ENCODE data around the gene RPL10.
A peak's percentile ranks its signal among the peaks of the same experiment; 100 is the strongest.
"Not testable (repeated sequence)": the region's sequence is repeated elsewhere in the genome, so short reads cannot be mapped to it uniquely, and the experiment has no call there.

The RPL10 gene

DNA sequence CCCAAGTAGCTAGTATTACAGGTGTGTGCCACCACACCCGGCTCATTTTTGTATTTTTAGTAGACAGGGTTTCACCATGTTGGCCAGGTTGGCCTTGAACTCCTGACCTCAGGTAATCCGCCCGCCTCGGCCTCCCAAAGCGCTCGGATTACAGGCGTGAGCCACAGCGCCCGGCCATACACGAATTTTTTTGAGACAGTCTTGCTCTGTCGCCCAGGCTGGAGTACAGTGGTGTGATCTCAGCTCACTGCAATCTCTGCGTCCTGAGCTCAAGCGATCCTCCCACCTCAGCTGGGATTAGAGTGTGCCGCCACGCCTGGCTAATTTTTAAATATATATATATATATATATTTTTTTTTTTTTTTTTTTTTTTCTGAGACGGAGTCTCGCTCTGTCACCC, 1.8 kb upstream of the RPL10 start:
- Histone ChIP-seq H3K36me3 (ENCODE audit: control insufficient read depth in 4 of 4, insufficient read depth in 4 of 4, low read length in 3 of 4) (peaks cover 0 to 24% (median 13%) of the 10 kb centered on the region in 4 experiments), H3K4me1 (ENCODE audit: control extremely low read depth in 1 of 4, control insufficient read depth in 4 of 4, insufficient read depth in 4 of 4, low read length in 3 of 4) (peaks cover 0 to 22% (median 12%) of the 10 kb centered on the region in 4 experiments)
- H3K27ac ChIP-seq (ENCODE audit: insufficient read depth in 1 of 2, low read depth in 1 of 2, low read length in 2 of 2, poor library complexity in 1 of 2, severe bottlenecking in 2 of 2); H3K4me3 ChIP-seq (ENCODE audit: control insufficient read depth in 1 of 7, extremely low read depth in 1 of 7, insufficient read depth in 4 of 7, low read depth in 2 of 7, low read length in 6 of 7); CTCF ChIA-PET; DNase-seq; H3K27me3 ChIP-seq (replicated peaks in 2 of 5; ENCODE audit: control insufficient read depth in 4 of 5, insufficient read depth in 5 of 5, low read length in 4 of 5); H3K9me3 ChIP-seq (ENCODE audit: control extremely low read depth in 1 of 5, control insufficient read depth in 4 of 5, insufficient read depth in 2 of 5, low read depth in 1 of 5, low read length in 4 of 5): not testable (repeated sequence)
- 97% methylated on average over 9 of the region's 17 CpGs for WGBS (ENCODE audit: insufficient coverage)
- POLR2A ChIA-PET = interaction anchor here (0.6 to 3.0 kb wide), 2 partner anchors 13 to 136 kb away, joined by 3 to 18 read pairs; partner anchors contain the start of gene DNASE1L1

DNA sequence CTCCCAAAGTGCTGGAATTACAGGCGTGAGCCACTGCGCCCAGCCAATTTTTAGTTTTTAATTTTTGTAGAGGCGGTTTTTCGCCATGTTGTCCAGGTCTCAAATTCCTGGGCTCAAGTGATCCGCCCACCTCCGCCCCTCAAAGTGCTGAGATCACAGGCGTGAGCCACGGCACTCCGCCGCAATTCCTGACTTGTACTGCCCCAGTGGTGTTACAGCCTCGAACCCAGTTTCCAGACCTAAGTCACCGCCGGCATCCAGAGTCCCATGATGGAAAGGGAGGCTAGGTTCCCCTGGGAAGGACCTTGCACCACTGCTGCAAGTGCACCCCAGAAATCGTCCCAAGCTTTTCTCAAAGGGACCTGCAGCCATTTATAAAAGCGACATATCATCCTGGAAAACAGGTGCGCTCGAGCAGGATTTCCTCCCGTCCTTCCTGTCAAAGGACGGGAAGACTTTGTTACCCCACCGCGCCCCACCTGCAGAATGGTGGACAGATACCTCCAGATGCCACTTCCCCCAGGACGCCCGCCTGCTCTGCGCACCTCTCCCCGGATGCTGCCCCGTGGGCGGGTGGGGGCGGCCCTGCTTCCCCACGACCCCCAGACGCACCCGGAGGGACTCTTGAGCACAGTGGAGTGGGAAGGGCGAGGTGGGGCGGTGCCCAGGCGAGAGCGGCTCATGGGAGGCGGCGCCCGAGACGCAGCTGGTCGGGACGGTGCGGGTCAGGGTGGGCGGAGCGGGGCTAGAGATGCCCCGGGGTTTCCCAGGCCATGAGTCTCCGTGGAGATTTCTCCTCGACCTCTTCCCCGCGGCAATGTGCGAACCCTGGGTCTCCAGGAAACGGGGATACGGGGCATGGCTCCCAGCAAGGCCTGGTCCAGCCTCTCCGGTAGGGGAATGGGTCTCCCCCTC, 947 bp upstream of the RPL10 start:
- ChIA-PET POLR2A (interaction anchor here (0.6 to 3.0 kb wide), 6 partner anchors 12 to 398 kb away, joined by 3 to 18 read pairs (median 6); partner anchors contain the start of genes DNASE1L1, SLC10A3 and TAFAZZIN), CTCF (interaction anchor here (0.8 to 1.4 kb wide), 3 partner anchors 15 to 144 kb away, joined by 3 to 4 read pairs (median 3); no protein-coding TSS in a partner anchor)
- Histone ChIP-seq H3K27ac (ENCODE audit: insufficient read depth in 1 of 2, low read depth in 1 of 2, low read length in 2 of 2, poor library complexity in 1 of 2, severe bottlenecking in 2 of 2) (peak overlapping the region; percentile 94 to 97), H3K36me3 (ENCODE audit: control insufficient read depth in 4 of 4, insufficient read depth in 4 of 4, low read length in 3 of 4) (peaks cover 0 to 24% (median 13%) of the 10 kb centered on the region in 4 experiments), H3K9me3 (ENCODE audit: control extremely low read depth in 1 of 5, control insufficient read depth in 4 of 5, insufficient read depth in 2 of 5, low read depth in 1 of 5, low read length in 4 of 5) (peaks cover 0 to 9% (median 0%) of the 10 kb centered on the region in 5 experiments), H3K4me1 (ENCODE audit: control extremely low read depth in 1 of 4, control insufficient read depth in 4 of 4, insufficient read depth in 4 of 4, low read length in 3 of 4) (peaks cover 0 to 22% (median 12%) of the 10 kb centered on the region in 4 experiments), H3K4me3 (ENCODE audit: control insufficient read depth in 1 of 7, extremely low read depth in 1 of 7, insufficient read depth in 4 of 7, low read depth in 2 of 7, low read length in 6 of 7) (peak overlapping the region; percentile 37 to 89 (median 71)), H3K27me3 (replicated peaks in 2 of 5; ENCODE audit: control insufficient read depth in 4 of 5, insufficient read depth in 5 of 5, low read length in 4 of 5) (no peaks in the 10 kb centered on the region)
- peak in 2 of 3 donors; percentile 65 to 67 for DNase-seq
- 48% methylated on average over 48 of the region's 53 CpGs for WGBS (ENCODE audit: insufficient coverage)

GRCh38 chrX:154398668-154399526, 720 bp downstream of the RPL10 start:
- CTCF ChIA-PET = interaction anchor here (0.7 to 1.3 kb wide), 4 partner anchors 13 to 32 kb away, joined by 3 read pairs; no protein-coding TSS in a partner anchor
- peak overlapping the region; percentile 54 to 89 (median 77) for H3K4me3 ChIP-seq (ENCODE audit: control insufficient read depth in 1 of 7, extremely low read depth in 1 of 7, insufficient read depth in 4 of 7, low read depth in 2 of 7, low read length in 6 of 7)
- WGBS (ENCODE audit: insufficient coverage) = 46% methylated on average over 44 of the region's 49 CpGs
- H3K4me1 ChIP-seq (ENCODE audit: control extremely low read depth in 1 of 4, control insufficient read depth in 4 of 4, insufficient read depth in 4 of 4, low read length in 3 of 4) = peaks cover 0 to 22% (median 12%) of the 10 kb centered on the region in 4 experiments
- no peaks in the 10 kb centered on the region for H3K27me3 ChIP-seq (replicated peaks in 2 of 5; ENCODE audit: control insufficient read depth in 4 of 5, insufficient read depth in 5 of 5, low read length in 4 of 5)
- peak overlapping the region; percentile 94 to 97 for H3K27ac ChIP-seq (ENCODE audit: insufficient read depth in 1 of 2, low read depth in 1 of 2, low read length in 2 of 2, poor library complexity in 1 of 2, severe bottlenecking in 2 of 2)
- POLR2A ChIA-PET = interaction anchor here (0.7 to 3.0 kb wide), 5 partner anchors 11 to 428 kb away, joined by 3 to 18 read pairs (median 4); partner anchors contain the start of genes ATP6AP1, DNASE1L1 and TAFAZZIN
- peaks cover 0 to 9% (median 0%) of the 10 kb centered on the region in 5 experiments for H3K9me3 ChIP-seq (ENCODE audit: control extremely low read depth in 1 of 5, control insufficient read depth in 4 of 5, insufficient read depth in 2 of 5, low read depth in 1 of 5, low read length in 4 of 5)
- DNase-seq = peak; percentile 74 to 87 (median 85)
- H3K36me3 ChIP-seq (ENCODE audit: control insufficient read depth in 4 of 4, insufficient read depth in 4 of 4, low read length in 3 of 4) = peaks cover 0 to 26% (median 16%) of the 10 kb centered on the region in 4 experiments

DNA sequence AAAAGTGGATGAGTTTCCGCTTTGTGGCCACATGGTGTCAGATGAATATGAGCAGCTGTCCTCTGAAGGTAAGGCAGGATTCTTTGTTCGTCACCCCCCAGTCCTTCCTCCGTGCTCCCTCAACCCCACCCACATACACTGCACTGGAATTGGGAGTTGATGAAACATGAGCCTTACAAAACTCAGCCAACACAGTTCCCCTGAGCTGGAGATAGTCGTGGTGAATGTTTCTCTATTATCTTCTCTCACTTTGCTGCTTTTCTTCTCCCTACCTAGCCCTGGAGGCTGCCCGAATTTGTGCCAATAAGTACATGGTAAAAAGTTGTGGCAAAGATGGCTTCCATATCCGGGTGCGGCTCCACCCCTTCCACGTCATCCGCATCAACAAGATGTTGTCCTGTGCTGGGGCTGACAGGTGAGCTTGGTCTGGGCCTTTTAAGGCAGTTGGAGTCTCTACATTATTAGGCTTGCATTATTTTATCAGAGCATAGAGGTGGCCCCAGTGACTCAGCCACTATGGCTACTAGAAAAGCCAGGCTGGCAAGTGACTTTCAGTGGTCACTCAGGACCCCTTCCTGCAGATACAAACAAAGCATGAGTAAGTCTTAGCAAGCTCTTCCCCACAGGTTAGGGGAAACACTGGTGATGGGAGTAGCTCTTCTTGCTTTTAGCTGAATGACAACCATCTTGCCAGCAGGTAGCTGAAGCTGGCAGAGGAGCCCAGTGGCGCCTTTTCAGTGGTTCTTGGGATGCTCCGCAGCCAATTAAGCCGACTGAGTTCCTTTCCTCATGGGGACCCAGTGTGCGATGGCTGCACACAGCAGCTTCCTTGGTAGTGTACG, 1.6 kb downstream of the RPL10 start:
- Histone ChIP-seq H3K36me3 (ENCODE audit: control insufficient read depth in 4 of 4, insufficient read depth in 4 of 4, low read length in 3 of 4) (peaks cover 0 to 26% (median 16%) of the 10 kb centered on the region in 4 experiments), H3K9me3 (ENCODE audit: control extremely low read depth in 1 of 5, control insufficient read depth in 4 of 5, insufficient read depth in 2 of 5, low read depth in 1 of 5, low read length in 4 of 5) (peaks cover 0 to 9% (median 0%) of the 10 kb centered on the region in 5 experiments), H3K4me3 (ENCODE audit: control insufficient read depth in 1 of 7, extremely low read depth in 1 of 7, insufficient read depth in 4 of 7, low read depth in 2 of 7, low read length in 6 of 7) (peak overlapping the region in 6 of 7 experiments; percentile 71 to 89 (median 78)), H3K27ac (ENCODE audit: insufficient read depth in 1 of 2, low read depth in 1 of 2, low read length in 2 of 2, poor library complexity in 1 of 2, severe bottlenecking in 2 of 2) (peak overlapping the region in 1 of 2 experiments; percentile 97), H3K4me1 (ENCODE audit: control extremely low read depth in 1 of 4, control insufficient read depth in 4 of 4, insufficient read depth in 4 of 4, low read length in 3 of 4) (peaks cover 0 to 22% (median 12%) of the 10 kb centered on the region in 4 experiments), H3K27me3 (replicated peaks in 2 of 5; ENCODE audit: control insufficient read depth in 4 of 5, insufficient read depth in 5 of 5, low read length in 4 of 5) (no peaks in the 10 kb centered on the region)
- CTCF ChIA-PET = interaction anchor here (0.7 to 1.3 kb wide), 5 partner anchors 9 to 386 kb away, joined by 3 read pairs; no protein-coding TSS in a partner anchor
- WGBS (ENCODE audit: insufficient coverage) = 69% methylated on average over 7 of the region's 14 CpGs
- POLR2A ChIA-PET = interaction anchor here (1.1 kb wide), 1 partner anchor 12 kb away, joined by 4 read pairs; no protein-coding TSS in a partner anchor
- DNase-seq = no peak

DNA sequence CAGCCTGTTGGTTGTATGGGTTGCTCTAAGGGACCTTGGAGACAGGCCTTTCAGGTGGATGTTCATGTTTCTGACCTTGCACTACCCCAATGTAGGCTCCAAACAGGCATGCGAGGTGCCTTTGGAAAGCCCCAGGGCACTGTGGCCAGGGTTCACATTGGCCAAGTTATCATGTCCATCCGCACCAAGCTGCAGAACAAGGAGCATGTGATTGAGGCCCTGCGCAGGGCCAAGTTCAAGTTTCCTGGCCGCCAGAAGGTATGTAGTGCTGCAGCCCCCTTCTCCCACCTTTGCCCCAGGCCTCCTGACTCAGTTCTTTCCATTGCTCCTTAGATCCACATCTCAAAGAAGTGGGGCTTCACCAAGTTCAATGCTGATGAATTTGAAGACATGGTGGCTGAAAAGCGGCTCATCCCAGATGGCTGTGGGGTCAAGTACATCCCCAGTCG, 2.2 kb downstream of the RPL10 start:
- POLR2A ChIA-PET; H3K27ac ChIP-seq (ENCODE audit: insufficient read depth in 1 of 2, low read depth in 1 of 2, low read length in 2 of 2, poor library complexity in 1 of 2, severe bottlenecking in 2 of 2); H3K27me3 ChIP-seq (replicated peaks in 2 of 5; ENCODE audit: control insufficient read depth in 4 of 5, insufficient read depth in 5 of 5, low read length in 4 of 5); DNase-seq; H3K9me3 ChIP-seq (ENCODE audit: control extremely low read depth in 1 of 5, control insufficient read depth in 4 of 5, insufficient read depth in 2 of 5, low read depth in 1 of 5, low read length in 4 of 5): not testable (repeated sequence)
- peaks cover 0 to 22% (median 12%) of the 10 kb centered on the region in 4 experiments for H3K4me1 ChIP-seq (ENCODE audit: control extremely low read depth in 1 of 4, control insufficient read depth in 4 of 4, insufficient read depth in 4 of 4, low read length in 3 of 4)
- 86% methylated on average over 3 of the region's 6 CpGs for WGBS (ENCODE audit: insufficient coverage)
- H3K36me3 ChIP-seq (ENCODE audit: control insufficient read depth in 4 of 4, insufficient read depth in 4 of 4, low read length in 3 of 4) = peaks cover 0 to 28% (median 16%) of the 10 kb centered on the region in 4 experiments
- peak overlapping the region in 2 of 7 experiments; percentile 71 to 89 for H3K4me3 ChIP-seq (ENCODE audit: control insufficient read depth in 1 of 7, extremely low read depth in 1 of 7, insufficient read depth in 4 of 7, low read depth in 2 of 7, low read length in 6 of 7)
- CTCF ChIA-PET = interaction anchor here (0.7 to 1.0 kb wide), 2 partner anchors 8 to 29 kb away, joined by 3 read pairs; no protein-coding TSS in a partner anchor
